ENCODE results near the gene DAGLB.

The DAGLB gene

GRCh38 chr7:6432781-6433180 lies 15.0 kb downstream of the DAGLB start:
- no peak for DNase-seq

DNA sequence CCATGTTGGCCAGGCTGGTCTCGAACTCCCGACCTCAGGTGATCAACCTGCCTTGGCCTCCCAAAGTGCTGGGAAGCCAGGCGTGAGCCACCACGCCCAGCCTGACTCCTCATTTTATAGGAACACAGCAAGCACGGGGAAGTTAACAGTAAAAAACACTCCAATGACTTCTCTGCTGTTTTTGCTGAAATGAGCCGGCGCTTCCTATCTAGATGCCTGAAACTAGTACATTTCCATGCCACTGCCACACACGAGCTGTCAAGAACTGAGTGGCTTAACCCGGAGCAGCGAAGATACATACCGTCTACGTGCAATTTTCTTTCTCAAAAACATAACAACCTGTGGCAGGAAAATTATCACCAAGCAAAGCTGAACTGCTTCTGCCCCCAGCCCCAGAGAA lies 16.8 kb downstream of the DAGLB start:
- no peak for DNase-seq

DNA sequence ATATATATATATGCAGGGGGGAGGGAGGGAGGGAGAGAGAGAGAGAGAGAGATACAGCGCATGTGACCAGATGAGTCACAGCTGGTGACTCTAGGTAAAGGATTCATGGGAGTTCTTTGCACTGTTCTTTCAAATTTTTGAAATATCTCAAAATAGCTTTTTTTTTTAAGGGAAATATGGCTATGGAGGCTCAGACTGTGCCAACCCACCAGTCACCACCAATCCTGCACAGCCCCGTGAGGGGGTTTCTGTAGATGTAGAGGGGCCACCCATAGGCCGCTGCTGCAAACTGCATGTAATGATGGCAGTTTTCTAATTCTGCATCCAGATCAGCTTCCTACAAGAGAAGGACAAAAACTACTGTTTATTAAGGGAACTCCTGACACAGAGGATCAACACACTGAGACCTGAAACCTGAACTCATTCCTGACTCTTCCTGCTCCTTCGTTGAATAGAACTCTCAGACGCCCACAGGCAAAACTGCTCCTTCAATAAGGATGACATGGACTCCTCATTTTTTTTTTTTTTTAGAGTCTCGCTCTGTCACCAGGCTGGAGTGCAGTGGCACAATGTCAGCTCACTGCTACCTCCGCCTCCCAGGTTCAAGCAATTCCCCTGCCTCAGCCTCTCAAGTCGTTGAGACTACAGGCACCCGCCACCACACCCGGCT lies 17.3 kb downstream of the DAGLB start:
- peak in 15 of 58 donors; percentile 5 to 59 (median 28) for DNase-seq

DNA sequence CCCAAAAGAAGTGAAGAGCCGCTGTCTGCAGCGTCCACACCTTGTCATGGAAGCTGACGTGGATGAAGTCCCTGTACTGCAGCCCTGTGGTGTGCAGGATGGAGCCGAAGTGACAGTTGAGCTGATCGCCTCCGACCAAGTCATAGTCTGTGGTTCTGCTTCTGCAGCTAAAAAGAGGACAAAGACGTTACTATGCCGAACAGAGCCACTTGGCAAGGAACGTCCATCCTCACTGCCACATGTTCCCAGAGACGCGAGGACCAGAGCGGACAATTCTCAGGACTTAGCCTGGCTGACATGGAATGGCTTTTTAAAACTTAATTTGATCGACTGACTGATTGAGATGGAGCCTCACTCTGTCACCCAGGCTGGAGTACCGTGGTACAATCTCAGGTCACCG lies 21.8 kb downstream of the DAGLB start:
- DNase-seq, result peak in 7 of 58 donors; percentile 13 to 42 (median 32)

DNA sequence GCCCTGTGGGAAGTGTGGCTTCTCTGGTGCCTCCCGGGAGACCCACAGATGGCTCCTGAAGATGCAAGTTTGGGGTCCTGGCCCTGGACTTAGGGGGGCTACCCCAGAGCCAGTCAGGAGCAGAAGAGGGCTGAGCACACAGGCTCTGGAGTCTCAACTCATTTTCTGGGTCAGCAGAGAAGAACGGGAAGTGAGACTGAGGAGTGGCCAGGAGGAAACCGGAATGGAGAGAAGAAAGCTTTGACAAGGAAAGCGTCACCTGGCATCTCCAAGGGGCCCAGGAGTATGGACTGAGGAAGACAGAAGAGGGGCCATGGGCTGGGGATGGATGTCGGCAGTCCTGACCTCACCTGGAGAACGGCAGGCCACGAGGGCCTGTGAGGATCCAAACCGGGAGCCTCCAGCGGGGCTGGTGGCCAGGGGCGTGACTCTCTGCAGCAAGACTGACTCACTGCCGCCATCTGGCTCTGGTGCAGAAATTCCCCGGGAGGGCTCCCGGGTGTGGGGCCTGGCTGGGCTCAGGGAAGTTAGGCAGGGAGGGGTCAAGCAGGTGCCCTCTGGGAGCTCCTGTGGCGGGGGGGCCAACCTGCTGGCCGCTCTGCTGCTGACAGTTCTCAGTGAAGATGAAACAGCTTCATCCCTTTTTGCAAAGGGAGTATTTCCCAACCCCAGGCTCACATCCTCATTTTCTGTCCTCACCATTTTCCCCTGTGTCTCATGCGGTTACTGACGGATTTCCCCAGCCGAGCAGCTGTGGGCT lies 23.6 kb downstream of the DAGLB start:
- DNase-seq, result peak in 11 of 58 donors; percentile 21 to 73 (median 34)

- peak in 1 of 58 donors; percentile 15 for DNase-seq
These were observed 24.7 kb downstream of the DAGLB start for GRCh38 chr7:6422926-6423632.

GRCh38 chr7:6422095-6422494 lies 25.7 kb downstream of the DAGLB start:
- DNase-seq, result no peak

DNA sequence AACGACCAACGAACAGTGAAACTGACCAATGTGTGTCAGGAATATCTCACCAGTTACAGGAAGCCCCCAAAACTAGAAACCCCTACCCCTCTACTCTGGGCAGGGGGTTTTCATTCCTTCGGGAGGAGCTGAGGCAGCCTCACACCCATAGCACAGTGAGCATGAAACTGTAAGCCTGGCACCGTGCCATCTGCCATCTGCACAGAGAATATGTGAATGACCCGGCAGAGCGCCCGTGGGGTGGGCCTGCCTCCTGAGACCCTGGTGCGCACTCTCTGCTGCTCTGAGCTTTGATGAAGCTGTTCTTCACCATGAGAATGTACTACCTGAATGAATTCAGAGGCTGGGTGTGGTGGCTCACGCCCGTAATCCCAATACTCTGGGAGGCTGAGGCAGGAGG lies 27.1 kb downstream of the DAGLB start:
- peak in 2 of 58 donors; percentile 18 to 25 for DNase-seq

- DNase-seq, result peak in 38 of 58 donors; percentile 21 to 81 (median 49)
These were observed 28.4 kb downstream of the DAGLB start for GRCh38 chr7:6419310-6419773.

DNA sequence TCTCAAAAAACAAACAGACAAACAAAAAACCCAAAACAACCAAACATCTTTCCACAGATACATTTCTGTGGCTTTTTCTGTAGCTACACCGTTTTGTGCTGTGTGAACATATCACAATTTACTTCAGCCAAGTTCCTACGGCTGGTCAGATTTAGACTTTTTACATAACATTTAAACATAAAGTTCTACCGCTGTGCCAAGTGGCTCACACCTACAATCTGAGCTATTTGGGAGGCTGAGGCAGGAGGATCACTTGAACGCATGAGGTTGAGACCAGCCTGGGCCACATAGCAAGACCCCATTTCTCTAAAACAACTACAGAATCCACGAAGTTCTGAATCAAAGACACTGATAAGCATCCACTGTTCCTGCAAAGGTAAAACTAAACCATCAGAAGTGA lies 30.3 kb downstream of the DAGLB start:
- DNase-seq, result no peak

- no peak for DNase-seq
These were observed 31.1 kb downstream of the DAGLB start for GRCh38 chr7:6416516-6417145.

DNA sequence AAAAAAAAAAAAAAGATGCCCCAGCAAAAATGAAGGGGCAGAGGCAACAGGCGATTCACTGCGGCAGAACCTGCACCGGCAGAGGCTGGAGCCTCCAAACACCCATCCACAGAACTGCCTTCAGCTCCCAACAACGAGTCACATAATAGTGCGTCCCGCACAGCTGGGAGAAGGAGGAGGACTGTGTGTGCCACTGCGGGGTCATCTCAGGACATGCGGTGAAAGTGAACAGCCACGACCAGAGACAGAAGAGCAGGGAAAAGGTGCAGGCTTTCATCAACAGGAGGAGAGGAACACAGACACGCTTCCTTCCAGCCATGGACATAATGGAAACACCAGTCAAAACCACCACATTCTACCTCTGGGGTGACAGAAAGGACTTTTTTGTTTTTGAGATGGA lies 34.1 kb downstream of the DAGLB start:
- DNase-seq, result no peak

- DNase-seq, result no peak
These were observed 37.6 kb downstream of the DAGLB start for GRCh38 chr7:6409944-6410693.

DNA sequence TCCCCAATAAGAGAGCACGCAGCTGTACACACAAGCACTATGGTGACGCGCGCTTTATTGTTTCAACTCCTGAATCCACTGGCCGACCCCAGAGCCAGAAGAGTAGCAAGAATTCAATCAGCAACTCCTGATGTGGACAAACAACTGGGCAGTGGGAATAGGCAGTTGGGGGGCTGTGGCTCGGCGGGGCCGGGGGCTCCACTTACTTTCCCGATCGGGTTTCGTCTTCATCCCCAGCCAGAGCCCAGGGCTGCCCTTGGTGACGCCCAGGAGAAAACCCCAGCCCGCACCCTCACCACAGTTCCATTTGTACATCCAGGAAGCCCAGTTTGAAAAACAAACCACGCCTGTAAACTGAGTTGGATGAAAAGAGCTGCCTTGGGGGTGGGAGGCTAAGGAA lies 38.7 kb downstream of the DAGLB start:
- no peak for DNase-seq

DNA sequence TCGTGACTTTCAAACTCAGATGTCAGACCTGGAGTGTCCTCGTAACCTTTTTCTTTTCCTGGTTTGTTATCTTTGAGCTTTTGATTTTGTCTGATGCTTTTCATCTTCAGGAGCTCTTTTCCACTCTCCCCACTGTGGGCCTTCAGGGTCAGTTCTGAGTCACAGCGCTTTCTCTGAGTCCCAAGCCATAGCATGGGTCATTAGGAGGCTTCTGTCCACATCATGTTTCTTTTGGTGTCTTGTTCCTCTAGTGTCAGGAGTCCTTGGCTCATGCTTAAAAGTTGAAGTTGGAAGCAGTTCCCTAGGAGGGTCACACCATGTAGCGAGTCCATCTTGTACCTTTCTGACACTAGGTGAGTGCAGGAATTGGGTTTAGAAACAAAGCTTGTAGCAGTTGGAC lies 40.3 kb downstream of the DAGLB start:
- no peak for DNase-seq

DNA sequence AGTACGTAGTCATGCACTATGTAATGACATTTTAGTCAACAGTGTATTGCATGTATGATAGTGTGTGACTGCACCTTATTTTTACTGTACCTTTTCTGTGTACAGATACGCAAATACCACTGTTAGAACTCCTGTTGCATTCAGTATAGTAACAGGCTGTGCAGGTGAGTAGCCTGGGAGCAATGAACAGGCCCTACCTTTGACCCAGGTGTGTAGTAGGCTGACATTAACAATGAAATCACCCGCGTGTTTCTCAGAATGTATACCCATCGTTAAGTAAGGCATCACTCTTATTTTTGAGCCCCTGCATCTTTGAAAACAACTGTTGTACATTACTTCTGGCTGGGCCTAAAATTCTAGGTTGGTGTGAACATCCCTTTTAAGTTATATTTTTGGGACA lies 41.6 kb downstream of the DAGLB start:
- no peak for DNase-seq

- no peak for DNase-seq
These were observed 43.8 kb downstream of the DAGLB start for GRCh38 chr7:6403907-6404306.

DNA sequence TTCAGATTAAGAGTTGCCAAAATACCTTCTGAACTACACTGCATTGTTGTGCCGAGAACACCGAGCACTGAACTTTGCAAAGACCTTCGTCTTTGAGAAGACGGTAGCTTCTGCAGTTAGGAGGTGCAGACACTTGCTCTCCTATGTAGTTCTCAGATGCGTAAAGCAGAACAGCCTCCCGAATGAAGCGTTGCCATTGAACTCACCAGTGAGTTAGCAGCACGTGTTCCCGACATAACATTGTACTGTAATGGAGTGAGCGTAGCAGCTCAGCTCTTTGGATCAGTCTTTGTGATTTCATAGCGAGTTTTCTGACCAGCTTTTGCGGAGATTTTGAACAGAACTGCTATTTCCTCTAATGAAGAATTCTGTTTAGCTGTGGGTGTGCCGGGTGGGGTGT lies 45.0 kb downstream of the DAGLB start:
- no peak for DNase-seq

DNA sequence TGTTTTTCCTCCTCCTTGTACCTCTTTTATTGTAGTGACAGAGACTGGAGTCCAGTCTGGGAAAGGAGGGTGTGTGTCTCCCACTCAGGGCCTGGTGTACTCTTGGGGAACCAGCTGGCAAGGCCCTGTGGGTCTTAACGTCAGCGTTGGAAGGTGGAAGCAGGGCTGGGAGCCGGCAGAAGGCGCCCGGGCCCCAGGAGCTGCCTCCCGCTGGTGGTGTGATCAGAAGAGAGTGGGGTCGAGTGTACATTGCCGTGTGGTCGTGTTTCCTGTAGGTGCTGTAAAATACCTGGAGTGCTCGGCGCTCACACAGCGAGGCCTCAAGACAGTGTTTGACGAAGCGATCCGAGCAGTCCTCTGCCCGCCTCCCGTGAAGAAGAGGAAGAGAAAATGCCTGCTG lies 45.7 kb downstream of the DAGLB start:
- no peak for DNase-seq

DNA sequence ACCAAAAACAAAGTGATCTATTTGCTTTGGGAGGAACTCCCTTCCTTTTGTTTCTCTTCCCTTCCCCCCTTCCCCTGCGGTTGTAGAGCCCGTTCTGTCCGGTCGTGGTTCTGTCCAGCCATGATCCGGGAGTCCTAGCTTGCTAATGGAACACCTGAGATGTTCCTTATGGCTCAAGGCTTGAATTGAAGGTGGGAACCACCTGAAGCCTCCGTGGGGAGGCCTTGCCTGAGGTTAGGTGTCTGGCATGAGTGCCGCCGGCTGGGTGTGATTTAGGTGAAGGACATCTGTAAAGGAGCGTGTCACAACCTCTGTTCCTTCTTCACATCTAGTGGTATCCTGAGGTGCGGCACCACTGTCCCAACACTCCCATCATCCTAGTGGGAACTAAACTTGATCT lies 46.2 kb downstream of the DAGLB start:
- no peak for DNase-seq
